Measurements from ENCODE around the gene MRGPRD.

- no peak for TF ChIP-seq CTCF (IDR thresholded peaks at IDR 0.05)
- TF ChIP-seq POLR2A (IDR thresholded peaks at IDR 0.05): no peak
These were observed 48.4 kb downstream of the MRGPRD start for GRCh38 chr11:68932358-68932757.
